Measurements from ENCODE around the gene CDHR5. TPM values are rescaled to one million over a fixed set of nuclear protein-coding genes. Genes with fewer than 3 reads are reported as not detected.

Gene CDHR5
- total RNA-seq, 2 experiments from 2014 or later = not detected

DNA sequence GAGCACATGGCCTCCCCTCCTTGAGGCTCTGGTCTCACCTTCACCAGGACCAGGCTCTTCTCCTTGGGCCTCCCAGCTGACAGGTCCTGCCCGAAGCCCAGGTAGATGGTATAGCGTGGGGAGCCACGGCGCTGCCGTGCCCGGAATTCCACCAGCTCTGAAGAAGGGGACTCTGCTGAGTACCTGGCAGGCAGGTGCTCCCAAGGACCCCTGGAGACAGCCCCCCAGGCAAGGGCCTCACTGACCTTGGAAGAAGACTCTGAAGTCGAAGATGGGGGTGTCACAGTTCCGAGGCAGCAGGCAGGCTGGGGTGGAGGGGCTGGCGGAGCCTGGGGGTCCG, 11.8 kb downstream of the CDHR5 start:
- H3K4me1 Mint-ChIP-seq (ENCODE audit: low read depth) = peaks cover 11% of the 10 kb centered on the region
- ATAC-seq (no peak), DNase-seq (no peak)
- peaks cover 5% of the 10 kb centered on the region for H3K36me3 Mint-ChIP-seq (ENCODE audit: low read depth)
- no peaks in the 10 kb centered on the region for H3K9me3 Mint-ChIP-seq
- no peaks in the 10 kb centered on the region for H3K27me3 Mint-ChIP-seq
- ChIA-PET CTCF (interaction anchor here (1.0 kb wide), 1 partner anchor 25 kb away, joined by 3 read pairs; no protein-coding TSS in a partner anchor), POLR2A (interaction anchor here (1.1 to 3.2 kb wide), 5 partner anchors 12 to 114 kb away, joined by 3 to 10 read pairs (median 6); partner anchors contain the start of gene PHRF1)
- TF ChIP-seq, protein P1, sequence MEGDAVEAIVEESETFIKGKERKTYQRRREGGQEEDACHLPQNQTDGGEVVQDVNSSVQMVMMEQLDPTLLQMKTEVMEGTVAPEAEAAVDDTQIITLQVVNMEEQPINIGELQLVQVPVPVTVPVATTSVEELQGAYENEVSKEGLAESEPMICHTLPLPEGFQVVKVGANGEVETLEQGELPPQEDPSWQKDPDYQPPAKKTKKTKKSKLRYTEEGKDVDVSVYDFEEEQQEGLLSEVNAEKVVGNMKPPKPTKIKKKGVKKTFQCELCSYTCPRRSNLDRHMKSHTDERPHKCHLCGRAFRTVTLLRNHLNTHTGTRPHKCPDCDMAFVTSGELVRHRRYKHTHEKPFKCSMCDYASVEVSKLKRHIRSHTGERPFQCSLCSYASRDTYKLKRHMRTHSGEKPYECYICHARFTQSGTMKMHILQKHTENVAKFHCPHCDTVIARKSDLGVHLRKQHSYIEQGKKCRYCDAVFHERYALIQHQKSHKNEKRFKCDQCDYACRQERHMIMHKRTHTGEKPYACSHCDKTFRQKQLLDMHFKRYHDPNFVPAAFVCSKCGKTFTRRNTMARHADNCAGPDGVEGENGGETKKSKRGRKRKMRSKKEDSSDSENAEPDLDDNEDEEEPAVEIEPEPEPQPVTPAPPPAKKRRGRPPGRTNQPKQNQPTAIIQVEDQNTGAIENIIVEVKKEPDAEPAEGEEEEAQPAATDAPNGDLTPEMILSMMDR (IDR thresholded peaks at IDR 0.05) = no peak
- intact Hi-C loops (cut with micrococcal nuclease) = no loop called here
- H3K4me3 Mint-ChIP-seq = no peak overlapping the region
- H3K27ac Mint-ChIP-seq = no peak overlapping the region

DNA sequence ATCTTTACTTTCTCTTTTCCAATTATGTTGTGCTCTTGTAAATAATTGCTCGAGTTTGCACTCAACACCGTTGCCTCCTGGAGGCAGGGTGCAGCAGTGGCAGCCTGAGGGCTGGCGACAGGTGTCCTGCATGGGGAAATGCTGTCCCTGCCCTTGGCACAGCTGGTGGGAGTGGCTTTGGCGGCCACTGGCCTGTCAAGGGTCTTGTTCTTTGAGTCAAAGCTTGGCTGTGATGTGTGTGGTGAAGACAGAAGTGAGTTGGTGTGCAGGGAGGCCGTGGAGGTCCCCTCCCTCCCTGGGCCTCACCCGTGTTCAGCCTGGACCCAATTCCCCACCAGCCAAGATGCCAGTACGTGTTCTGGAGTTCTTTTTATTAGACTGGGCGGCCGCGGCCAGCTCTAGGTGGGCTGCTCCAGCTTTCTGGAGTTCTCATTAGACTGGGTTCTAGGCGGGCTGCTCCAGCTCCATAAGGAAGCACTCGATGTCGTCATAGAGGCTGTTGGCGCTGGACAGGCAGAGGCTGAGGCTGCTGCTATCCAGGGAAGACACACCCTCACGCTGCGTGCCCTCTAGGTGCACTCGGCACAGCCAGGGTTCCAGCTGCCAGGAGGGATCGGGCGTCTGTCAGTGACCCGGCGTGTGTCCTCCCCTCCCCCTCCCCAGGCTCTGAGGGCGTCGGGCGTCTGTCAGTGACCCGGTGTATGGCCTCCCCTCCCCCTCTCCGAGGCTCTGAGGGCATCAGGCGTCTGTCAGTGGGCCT, 12.4 kb downstream of the CDHR5 start:
- CTCF ChIA-PET = interaction anchor here (1.0 kb wide), 1 partner anchor 25 kb away, joined by 3 read pairs; no protein-coding TSS in a partner anchor
- peak; percentile 47 for DNase-seq
- Mint-ChIP-seq H3K27ac (peak overlapping the region; percentile 21), H3K4me3 (no peak overlapping the region), H3K27me3 (no peaks in the 10 kb centered on the region), H3K9me3 (no peaks in the 10 kb centered on the region), H3K36me3 (ENCODE audit: low read depth) (peaks cover 6% of the 10 kb centered on the region), H3K4me1 (ENCODE audit: low read depth) (peaks cover 11% of the 10 kb centered on the region)
- TF ChIP-seq, protein P1 (IDR thresholded peaks at IDR 0.05) = peak; percentile 50
- intact Hi-C loops (cut with micrococcal nuclease) = no loop called here
- POLR2A ChIA-PET = interaction anchor here (1.1 to 3.2 kb wide), 6 partner anchors 12 to 114 kb away, joined by 3 to 10 read pairs (median 5); partner anchors contain the start of gene PHRF1
- ATAC-seq = no peak

DNA sequence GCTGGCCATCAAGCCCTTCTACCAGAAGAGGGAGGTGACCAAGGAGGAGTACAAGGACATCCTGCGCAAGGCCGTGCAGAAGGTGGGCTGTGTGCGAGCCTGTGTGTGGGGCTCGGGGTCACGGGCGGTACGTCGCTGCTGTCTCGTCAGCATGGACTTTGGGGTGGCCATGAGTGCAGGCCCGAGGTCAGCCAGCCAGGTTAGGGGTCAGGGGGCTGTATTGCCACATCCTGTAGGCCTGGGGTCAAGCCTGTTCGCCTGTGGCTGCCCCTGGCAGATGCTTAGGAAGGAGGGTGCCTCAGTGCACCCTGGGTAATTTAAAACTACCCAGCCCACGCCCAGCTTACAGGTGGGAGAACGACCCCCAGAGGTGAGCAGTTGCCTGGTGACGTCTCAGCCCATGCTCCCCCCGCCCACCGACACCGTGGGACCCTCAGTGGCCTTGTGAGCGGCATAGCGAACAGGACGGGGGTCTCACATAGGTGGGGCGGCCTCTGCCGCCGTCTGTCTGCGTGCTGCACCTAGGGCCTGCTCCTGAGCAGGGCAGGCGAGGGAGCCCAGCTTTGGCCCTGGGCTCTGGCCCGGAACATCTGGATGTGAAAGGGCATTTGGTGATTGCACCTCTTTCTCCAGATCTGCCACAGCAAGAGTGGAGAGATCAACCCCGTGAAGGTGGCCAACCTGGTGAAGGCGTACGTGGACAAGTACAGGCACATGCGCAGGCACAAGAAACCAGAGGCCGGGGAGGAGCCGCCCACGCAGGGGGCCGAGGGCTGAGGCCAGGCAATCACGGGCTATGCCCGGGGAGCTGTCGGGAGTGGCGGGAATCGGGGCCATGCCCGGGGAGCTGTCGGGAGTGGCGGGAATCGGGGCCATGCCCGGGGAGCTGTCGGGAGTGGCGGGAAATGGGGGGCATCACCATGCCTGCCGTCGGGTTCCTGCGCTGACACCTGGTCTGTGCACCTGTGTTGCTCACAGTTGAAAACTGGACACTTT, 13.5 kb downstream of the CDHR5 start:
- no peak overlapping the region for H3K4me3 Mint-ChIP-seq
- H3K4me1 Mint-ChIP-seq (ENCODE audit: low read depth) = peaks cover 11% of the 10 kb centered on the region
- H3K36me3 Mint-ChIP-seq (ENCODE audit: low read depth) = peaks cover 13% of the 10 kb centered on the region
- DNase-seq (no peak), ATAC-seq (no peak)
- H3K27me3 Mint-ChIP-seq = no peaks in the 10 kb centered on the region
- ChIA-PET CTCF (interaction anchor here (1.2 kb wide), 1 partner anchor 56 kb away, joined by 4 read pairs; no protein-coding TSS in a partner anchor), POLR2A (interaction anchor here (0.6 to 1.9 kb wide), 5 partner anchors 19 to 363 kb away, joined by 3 to 10 read pairs (median 3); no protein-coding TSS in a partner anchor)
- TF ChIP-seq, protein P1 (IDR thresholded peaks at IDR 0.05) = no peak
- intact Hi-C loops (cut with micrococcal nuclease) = no loop called here
- H3K9me3 Mint-ChIP-seq = no peaks in the 10 kb centered on the region
- H3K27ac Mint-ChIP-seq = no peak overlapping the region

DNA sequence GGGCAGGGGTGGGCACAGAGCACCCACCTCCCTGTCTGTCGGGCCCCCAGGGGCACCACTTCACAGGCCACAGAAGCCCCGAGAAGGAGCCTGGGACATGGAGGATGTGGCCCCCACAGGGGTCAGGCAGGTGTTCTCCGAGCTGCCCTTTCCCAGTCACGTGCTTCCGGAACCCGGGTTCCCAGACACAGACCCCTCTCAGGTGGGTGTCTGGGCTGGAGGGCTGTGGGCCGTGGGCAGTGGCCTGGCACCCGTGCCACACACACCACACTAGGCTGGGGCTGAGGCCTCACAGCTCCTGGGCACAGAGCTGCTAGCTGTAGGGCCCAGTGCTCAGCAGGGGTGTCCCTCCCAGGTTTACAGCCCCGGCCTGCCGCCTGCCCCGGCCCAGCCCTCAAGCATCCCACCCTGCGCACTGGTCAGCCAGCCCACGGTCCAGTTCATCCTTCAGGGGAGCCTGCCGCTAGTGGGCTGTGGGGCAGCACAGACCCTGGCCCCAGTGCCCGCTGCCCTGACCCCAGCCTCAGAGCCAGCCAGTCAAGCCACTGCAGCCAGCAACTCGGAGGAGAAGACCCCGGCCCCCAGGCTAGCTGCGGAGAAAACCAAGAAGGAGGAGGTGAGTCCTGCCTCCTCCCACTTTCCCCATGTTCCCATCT, 14.5 kb downstream of the CDHR5 start:
- no peak for DNase-seq
- Mint-ChIP-seq H3K9me3 (no peaks in the 10 kb centered on the region), H3K36me3 (ENCODE audit: low read depth) (peaks cover 13% of the 10 kb centered on the region), H3K4me1 (ENCODE audit: low read depth) (peaks cover 9% of the 10 kb centered on the region), H3K27ac (no peak overlapping the region), H3K4me3 (no peak overlapping the region), H3K27me3 (no peaks in the 10 kb centered on the region)
- ChIA-PET CTCF (interaction anchor here (1.2 kb wide), 1 partner anchor 55 kb away, joined by 4 read pairs; no protein-coding TSS in a partner anchor), POLR2A (interaction anchor here (0.6 kb wide), 2 partner anchors 45 to 59 kb away, joined by 3 to 4 read pairs; no protein-coding TSS in a partner anchor)
- ATAC-seq = no peak
- TF ChIP-seq, protein P1 (IDR thresholded peaks at IDR 0.05) = no peak
- intact Hi-C loops (cut with micrococcal nuclease) = no loop called here

Measured in activated CD8-positive, alpha-beta T cell treated with anti-CD3 and anti-CD28 coated beads for 36 hours (primary cell).